Hepatocyte (in vitro differentiated cells): ENCODE measurements around the gene FOSB. TPM values are rescaled to one million over a fixed set of nuclear protein-coding genes. Genes with fewer than 3 reads are reported as not detected.

ENCODE experiments used
- DNase-seq: peaks from one replicate; pipeline ENCODE4 v3.0.0-alpha.2; 2016; ENCODE audit warnings: low spot score
- H2AFZ ChIP-seq: fragments of 200-600 bp; sonication (generic); 2 replicates; pipeline ENCODE4 v1.6.0; 2016; ENCODE audit warnings: antibody characterized with exemption, mild to moderate bottlenecking
- H3K27ac ChIP-seq: fragments of 200-600 bp; sonication (generic); 2 replicates; pipeline ENCODE4 v1.5.1; 2016; ENCODE audit warnings: mild to moderate bottlenecking
- H3K27me3 ChIP-seq: fragments of 200-600 bp; sonication (generic); 2 replicates; pipeline ENCODE4 v1.6.1; 2016
- H3K36me3 ChIP-seq: fragments of 200-600 bp; sonication (generic); replicated peaks from 2 replicates; pipeline ENCODE4 v1.5.1; 2016; ENCODE audit warnings: low read depth; ENCODE audit not compliant: insufficient read depth
- H3K4me1 ChIP-seq: fragments of 200-600 bp; sonication (generic); 2 replicates; pipeline ENCODE4 v1.5.1; 2016; ENCODE audit warnings: mild to moderate bottlenecking, moderate library complexity; ENCODE audit not compliant: insufficient read depth
- H3K4me2 ChIP-seq: fragments of 200-600 bp; sonication (generic); 2 replicates; pipeline ENCODE4 v1.6.0; 2016
- H3K4me3 ChIP-seq: fragments of 200-600 bp; sonication (generic); 2 replicates; pipeline ENCODE4 v1.5.1; 2016; ENCODE audit warnings: mild to moderate bottlenecking
- H3K79me2 ChIP-seq: fragments of 200-600 bp; sonication (generic); 2 replicates; pipeline ENCODE4 v1.6.0; 2017; ENCODE audit warnings: mild to moderate bottlenecking
- H3K9me2 ChIP-seq: fragments of 200-600 bp; sonication (generic); replicated peaks from 2 replicates; pipeline ENCODE4 v1.6.0; 2017; ENCODE audit warnings: mild to moderate bottlenecking; ENCODE audit not compliant: insufficient read depth
- H3K9me3 ChIP-seq: fragments of 200-600 bp; sonication (generic); 2 replicates; pipeline ENCODE4 v1.5.1; 2016; ENCODE audit warnings: low read depth, mild to moderate bottlenecking
- H4K20me1 ChIP-seq: fragments of 200-600 bp; sonication (generic); 2 replicates; pipeline ENCODE4 v1.6.0; 2016; ENCODE audit warnings: mild to moderate bottlenecking; ENCODE audit not compliant: insufficient read depth, poor library complexity, severe bottlenecking
- EZH2 ChIP-seq: fragments of 200-600 bp; sonication (generic); IDR thresholded peaks from 2 replicates; pipeline ENCODE4 v1.6.1; 2016; ENCODE audit warnings: antibody characterized with exemption, mild to moderate bottlenecking, borderline replicate concordance
- EZH2phosphoT487 ChIP-seq: fragments of 200-600 bp; sonication (generic); IDR thresholded peaks from one replicate; pipeline ENCODE4 v1.6.1; 2018; ENCODE audit warnings: antibody characterized with exemption, mild to moderate bottlenecking, low read depth, moderate library complexity; ENCODE audit not compliant: unreplicated experiment, severe bottlenecking
- WGBS: methylation state at CpG from one replicate; pipeline ENCODE4 v1.1.6; 2016; ENCODE audit warnings: low lambda C conversion rate; ENCODE audit errors: missing lambda C conversion rate; 5-methylcytosine and 5-hydroxymethylcytosine counted together
- polyA plus RNA-seq: library from polyadenylated mRNA; unstranded; fragments of >200 nt; fragmentation: Nextera tagmentation; extraction: Ambion mirVana; gene quantifications from 2 replicates; pipeline ENCODE4 v1.2.1, GENCODE V29; 2016
- total RNA-seq: library from RNA; depleted of rRNA; stranded (reverse); fragments of >200 nt; gene quantifications from 2 replicates; pipeline ENCODE4 v1.2.3, GENCODE V29; 2014
- TF ChIP-seq, protein P1 (sequence below): fragments of 200-600 bp; sonication (generic); IDR thresholded peaks from 2 replicates; pipeline ENCODE4 v1.5.1; 2016; ENCODE audit warnings: antibody characterized with exemption, mild to moderate bottlenecking; ENCODE audit not compliant: poor library complexity

The FOSB gene
- total and polyA plus RNA-seq, 2 experiments from 2014 or later, result 73.1 to 114 TPM

DNA sequence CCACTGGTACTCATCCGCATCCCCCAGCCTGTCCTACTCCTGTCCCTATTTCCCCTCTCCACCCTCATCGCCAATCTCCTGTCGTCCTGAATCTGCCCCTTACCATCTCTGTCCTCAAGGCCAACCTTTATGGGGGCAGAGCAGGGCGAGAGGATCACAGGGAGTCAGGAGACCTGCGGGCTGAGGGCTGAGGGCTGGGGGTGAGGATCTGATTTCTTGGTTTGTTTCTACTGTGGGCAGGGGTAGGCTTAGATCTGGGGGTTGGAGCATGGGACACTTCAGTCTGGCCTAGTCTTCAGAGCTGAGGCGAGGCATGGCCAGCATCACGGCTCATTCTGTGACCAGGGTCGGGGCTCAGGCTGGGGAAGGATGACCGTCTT lies 27.5 kb upstream of the FOSB start:
- Histone ChIP-seq H3K36me3 (no peaks in the 10 kb centered on the region), H3K27ac (peak overlapping the region; percentile 87), H3K4me2 (peak overlapping the region; percentile 74), H2AFZ (peak overlapping the region; percentile 53), H3K9me3 (no peaks in the 10 kb centered on the region), H3K9me2 (no peaks in the 10 kb centered on the region), H3K27me3 (no peaks in the 10 kb centered on the region), H3K4me1 (peaks cover 18% of the 10 kb centered on the region), H3K4me3 (peak overlapping the region; percentile 76), H3K79me2 (no peaks in the 10 kb centered on the region), H4K20me1 (no peaks in the 10 kb centered on the region)
- TF ChIP-seq EZH2 (no peak), EZH2phosphoT487 (no peak)
- TF ChIP-seq, protein P1, sequence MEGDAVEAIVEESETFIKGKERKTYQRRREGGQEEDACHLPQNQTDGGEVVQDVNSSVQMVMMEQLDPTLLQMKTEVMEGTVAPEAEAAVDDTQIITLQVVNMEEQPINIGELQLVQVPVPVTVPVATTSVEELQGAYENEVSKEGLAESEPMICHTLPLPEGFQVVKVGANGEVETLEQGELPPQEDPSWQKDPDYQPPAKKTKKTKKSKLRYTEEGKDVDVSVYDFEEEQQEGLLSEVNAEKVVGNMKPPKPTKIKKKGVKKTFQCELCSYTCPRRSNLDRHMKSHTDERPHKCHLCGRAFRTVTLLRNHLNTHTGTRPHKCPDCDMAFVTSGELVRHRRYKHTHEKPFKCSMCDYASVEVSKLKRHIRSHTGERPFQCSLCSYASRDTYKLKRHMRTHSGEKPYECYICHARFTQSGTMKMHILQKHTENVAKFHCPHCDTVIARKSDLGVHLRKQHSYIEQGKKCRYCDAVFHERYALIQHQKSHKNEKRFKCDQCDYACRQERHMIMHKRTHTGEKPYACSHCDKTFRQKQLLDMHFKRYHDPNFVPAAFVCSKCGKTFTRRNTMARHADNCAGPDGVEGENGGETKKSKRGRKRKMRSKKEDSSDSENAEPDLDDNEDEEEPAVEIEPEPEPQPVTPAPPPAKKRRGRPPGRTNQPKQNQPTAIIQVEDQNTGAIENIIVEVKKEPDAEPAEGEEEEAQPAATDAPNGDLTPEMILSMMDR, result no peak
- DNase-seq, result no peak
- 57% methylated on average over 8 of the region's 9 CpGs for WGBS

DNA sequence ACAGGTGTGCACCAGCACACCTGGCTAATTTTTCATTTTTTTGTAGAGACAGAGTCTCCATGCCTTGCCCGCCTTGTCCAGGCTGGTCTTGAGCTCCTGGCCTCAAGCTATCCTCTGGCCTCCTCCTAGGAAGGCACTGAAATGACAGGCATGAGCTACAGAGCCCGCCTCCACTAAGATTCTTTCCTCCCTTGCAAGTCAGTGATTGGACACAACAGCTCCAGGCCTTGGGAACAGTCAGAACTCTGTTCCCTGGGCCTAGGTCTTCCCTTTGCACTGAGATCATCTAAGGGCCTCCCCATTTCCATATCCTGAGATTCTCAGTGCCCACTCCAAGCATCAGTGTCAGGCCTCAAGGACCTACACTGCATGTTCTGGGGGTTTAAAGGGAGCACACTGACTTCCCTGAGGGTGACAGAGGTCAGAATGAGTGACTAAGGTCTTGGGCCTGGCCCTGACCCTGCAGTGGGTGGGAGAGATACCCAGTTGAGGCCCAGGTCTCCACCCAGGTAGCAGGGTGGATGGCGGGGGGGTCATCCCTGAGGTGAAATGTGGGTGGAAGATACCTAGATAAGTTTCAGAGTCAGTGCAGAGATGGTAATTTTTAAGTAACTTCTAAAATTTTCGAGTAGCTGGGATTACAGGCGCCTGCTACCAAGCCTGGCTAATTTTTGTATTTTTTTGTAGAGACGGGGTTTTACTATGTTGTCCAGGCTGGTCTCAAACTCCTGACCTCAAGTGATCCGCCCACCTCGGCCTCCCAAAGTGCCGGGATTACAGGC lies 26.7 kb upstream of the FOSB start:
- Histone ChIP-seq H3K4me3 (no peak overlapping the region), H3K36me3 (no peaks in the 10 kb centered on the region), H4K20me1 (no peaks in the 10 kb centered on the region), H3K27me3 (no peaks in the 10 kb centered on the region), H3K27ac (peak overlapping the region; percentile 87), H3K4me2 (no peak overlapping the region), H3K9me3 (no peaks in the 10 kb centered on the region), H2AFZ (no peak overlapping the region), H3K79me2 (no peaks in the 10 kb centered on the region), H3K4me1 (peaks cover 18% of the 10 kb centered on the region), H3K9me2 (no peaks in the 10 kb centered on the region)
- 97% methylated on average over 9 of the region's 9 CpGs for WGBS
- DNase-seq, result peak; percentile 43
- no peak for TF ChIP-seq EZH2phosphoT487
- no peak for TF ChIP-seq EZH2
- TF ChIP-seq, protein P1, result no peak

DNA sequence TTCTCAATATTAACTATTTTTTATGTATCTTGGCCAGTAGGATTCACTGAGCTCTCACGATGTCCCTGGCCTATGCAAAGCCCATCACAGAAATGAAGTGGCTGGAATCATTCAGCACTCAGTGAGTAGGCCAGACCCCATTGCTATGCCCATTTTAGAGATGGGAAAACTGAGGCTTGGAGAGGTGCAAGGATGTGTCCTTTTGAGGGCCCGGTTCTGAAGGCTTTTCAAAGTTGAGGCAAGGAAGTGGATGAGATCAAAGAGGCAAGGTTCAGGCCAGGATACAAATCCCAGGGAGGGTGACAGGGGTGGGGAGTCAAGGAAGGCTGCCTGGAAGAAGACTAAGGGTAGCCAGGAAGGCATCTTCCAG lies 25.4 kb upstream of the FOSB start:
- H3K79me2 ChIP-seq, result no peaks in the 10 kb centered on the region
- H2AFZ ChIP-seq, result no peak overlapping the region
- H3K4me2 ChIP-seq, result no peak overlapping the region
- no peak overlapping the region for H3K4me3 ChIP-seq
- no peaks in the 10 kb centered on the region for H3K27me3 ChIP-seq
- peaks cover 18% of the 10 kb centered on the region for H3K4me1 ChIP-seq
- no peaks in the 10 kb centered on the region for H3K9me2 ChIP-seq
- DNase-seq, result no peak
- no peak for TF ChIP-seq EZH2phosphoT487
- TF ChIP-seq, protein P1, result no peak
- no peak for TF ChIP-seq EZH2
- H3K27ac ChIP-seq, result peak overlapping the region; percentile 36
- 87% methylated on average over 2 of the region's 2 CpGs for WGBS
- H4K20me1 ChIP-seq, result no peaks in the 10 kb centered on the region
- H3K36me3 ChIP-seq, result no peaks in the 10 kb centered on the region
- no peaks in the 10 kb centered on the region for H3K9me3 ChIP-seq
